Neural progenitor cell (in vitro differentiated cells): ENCODE measurements around the gene OPTC.

Experiments used
- CTCF ChIP-seq: fragments of 200-600 bp; sonication (generic); IDR thresholded peaks from 2 replicates; pipeline ENCODE4 v1.5.1; 2017; ENCODE audit warnings: antibody characterized with exemption, mild to moderate bottlenecking
- EZH2 ChIP-seq: fragments of 200-600 bp; sonication (generic); IDR thresholded peaks from 2 replicates; pipeline ENCODE4 v1.6.1; 2017; ENCODE audit warnings: antibody characterized with exemption, mild to moderate bottlenecking, moderate library complexity

DNA sequence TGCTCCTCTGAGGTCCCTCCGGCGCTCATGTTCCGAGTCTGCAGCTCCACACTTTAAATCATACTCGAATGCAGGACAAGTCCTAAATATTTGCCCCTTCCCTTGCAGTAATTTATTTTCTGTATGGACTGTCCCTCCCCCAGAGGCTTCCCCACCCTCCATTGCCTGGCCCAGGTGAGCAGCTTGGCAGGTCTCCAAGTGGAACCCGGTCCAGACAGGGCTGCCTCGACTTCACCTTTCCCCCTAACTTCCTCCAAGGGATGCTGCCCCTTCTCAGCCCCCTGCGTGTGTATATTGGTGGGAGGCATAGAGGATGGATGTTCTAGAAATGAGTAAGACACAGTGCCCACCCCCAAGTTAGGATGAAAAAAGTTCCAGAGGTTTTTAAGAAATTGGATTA, 5.4 kb upstream of the OPTC start:
- no peak for TF ChIP-seq CTCF
- TF ChIP-seq EZH2: no peak
